GM19239 (cell line): Measurements from ENCODE around the gene ERN2.
"Not testable (repeated sequence)": the region's sequence is repeated elsewhere in the genome, so short reads cannot be mapped to it uniquely, and the experiment has no call there.

Experiments
- DNase-seq: peaks from one replicate; pipeline ENCODE4 v3.0.0; 2011; ENCODE audit warnings: low spot score; ENCODE audit not compliant: insufficient read length
- FAIRE-seq: peaks from 2 replicates; lab custom pipeline; 2011; peaks lifted over from hg19 to GRCh38; lab: Jason Lieb, UNC

ERN2 gene

DNA sequence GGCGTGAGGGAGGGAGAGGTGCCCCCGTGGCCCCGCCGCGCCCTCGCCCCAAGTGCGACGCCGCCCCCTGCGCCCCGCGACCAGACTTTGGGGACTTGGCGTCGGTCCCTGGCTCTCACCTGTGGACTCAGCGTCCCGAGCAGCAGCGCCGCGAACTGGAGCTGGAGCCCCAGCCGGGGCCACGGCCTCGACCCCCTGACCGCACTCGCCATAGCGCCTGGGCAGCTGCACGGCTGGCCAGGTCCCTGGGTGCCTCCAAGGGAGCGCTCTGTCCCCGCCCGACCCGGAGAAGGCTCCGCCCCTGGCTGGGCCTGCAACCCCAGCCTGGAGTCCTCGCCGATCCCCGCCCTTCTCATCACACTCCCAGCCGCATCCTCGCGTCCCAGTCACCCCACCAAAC lies at the start of gene ERN2:
Gene ERN2 (minus strand): TSS at position 247 of the 400 bp plus-strand sequence. CDS start 35 bp downstream, at position 212.
- FAIRE-seq, result no peak
- DNase-seq, result no peak

DNA sequence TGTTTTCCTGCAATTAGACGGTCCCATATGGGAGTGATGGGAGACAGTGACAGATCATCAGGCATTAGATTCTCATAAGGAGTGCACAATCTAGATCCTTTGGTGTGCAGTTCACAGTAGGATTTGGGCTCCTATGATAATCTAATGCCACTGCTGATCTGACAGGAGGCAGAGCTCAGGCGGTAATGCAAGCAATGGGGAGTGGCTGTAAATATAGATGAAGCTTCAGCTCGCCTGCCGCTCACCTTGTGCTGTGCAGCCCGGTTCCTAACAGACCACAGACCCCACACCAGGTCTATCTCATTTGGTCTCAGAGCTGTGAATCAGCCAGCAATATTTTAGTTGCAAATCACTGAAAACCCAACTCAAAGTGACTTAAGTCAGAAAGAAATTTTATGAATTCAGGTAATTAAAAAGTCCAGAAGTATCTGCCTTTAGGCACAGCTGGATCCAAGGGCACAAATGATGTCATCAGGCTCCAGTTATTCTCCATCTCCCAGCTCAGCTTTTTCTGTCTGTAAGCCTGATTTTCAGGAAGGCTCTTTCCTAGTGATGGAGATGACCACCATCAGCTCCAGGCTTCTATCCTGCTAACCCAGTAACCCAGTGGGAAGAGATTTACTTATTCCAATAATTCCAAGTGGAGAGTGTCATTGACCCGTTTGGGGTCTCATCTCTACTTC lies 45.1 kb upstream of the ERN2 start:
- FAIRE-seq, result no peak
- DNase-seq, result no peak

DNA sequence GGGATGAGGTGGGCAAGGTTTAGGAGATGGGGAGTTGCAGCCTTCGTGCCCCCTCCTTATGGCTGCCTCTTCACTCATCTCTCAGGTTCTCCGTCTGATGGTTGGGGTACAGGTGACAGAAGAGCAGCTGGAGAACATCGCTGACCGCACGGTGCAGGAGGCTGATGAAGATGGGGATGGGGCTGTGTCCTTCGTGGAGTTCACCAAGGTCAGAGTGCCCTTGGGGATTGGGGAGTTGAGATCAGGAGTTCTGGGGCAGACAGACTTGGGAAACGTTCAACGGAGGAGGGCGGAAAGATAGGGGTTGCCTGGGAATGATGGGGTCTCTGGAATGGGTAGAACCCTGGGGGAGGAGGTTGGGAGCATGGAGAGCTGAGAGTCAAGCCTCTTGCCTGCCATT lies 44.1 kb upstream of the ERN2 start:
- no peak for DNase-seq

DNA sequence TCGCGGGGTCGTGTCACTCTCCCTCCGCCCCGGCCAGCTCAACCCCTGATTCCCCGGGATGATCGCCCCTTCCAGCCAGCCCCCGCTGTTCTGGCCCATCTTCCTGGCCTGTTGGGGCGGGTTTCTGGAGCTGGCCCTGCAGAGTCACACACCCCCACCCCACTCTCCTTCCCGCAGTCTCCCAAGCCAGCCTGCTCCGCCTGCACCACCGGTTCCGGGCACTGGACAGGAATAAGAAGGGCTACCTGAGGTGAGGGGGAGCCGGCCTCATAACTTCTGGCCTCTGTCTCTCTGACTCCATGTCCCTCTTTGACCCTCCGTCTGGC lies 42.4 kb upstream of the ERN2 start:
- no peak for FAIRE-seq
- no peak for DNase-seq

More for the DNA sequence above, 44.1 kb upstream of the ERN2 start:
- FAIRE-seq, result no peak

DNA sequence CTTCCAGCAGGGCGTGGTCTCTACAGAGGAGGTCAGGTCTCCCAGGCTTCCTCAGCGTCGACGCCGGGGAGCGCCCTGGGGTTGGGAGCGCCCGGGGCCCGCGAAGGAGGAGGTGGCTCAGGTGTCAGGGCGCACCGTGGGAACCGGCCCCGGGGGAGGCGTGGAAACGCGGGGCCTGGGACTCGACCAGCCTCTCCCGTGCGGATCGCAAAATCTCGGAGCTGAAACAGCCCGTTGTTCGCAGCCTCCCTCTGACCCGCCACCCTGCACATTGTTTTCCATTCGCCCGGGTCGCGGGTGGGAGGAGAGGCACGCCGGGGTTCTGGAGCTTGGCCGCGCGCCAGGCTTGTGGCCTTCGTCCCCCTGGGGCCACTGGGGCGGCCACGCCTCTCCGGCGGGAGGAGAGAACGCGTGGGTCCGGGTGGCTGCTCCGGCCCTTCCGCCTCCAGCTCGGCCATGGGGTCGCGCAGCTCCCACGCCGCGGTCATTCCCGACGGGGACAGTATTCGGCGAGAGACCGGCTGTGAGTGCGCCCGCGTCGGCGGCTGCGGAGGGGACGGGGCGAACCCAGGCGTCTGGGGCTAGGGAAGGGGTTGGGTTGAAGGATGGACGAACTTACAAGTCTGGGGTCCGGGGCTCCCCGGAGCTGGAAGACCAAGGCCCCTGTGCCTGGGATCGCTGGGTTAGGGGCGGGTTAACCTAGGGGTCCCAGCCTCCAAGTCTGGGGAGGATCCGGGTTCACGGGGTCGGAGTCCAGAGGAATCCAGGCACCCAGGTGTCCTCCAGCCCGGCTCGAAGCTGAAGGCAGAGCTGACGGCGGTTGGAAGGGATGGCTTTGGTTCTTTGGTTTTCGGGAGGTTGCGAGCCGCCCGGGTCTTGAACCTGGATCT lies 41.8 kb upstream of the ERN2 start, which contains the start of gene CHP2:
Gene CHP2 (plus strand): TSS at position 433 of the 890 bp plus-strand sequence. CDS start 24 bp downstream, at position 457.
- FAIRE-seq (no peak), DNase-seq (no peak)

DNA sequence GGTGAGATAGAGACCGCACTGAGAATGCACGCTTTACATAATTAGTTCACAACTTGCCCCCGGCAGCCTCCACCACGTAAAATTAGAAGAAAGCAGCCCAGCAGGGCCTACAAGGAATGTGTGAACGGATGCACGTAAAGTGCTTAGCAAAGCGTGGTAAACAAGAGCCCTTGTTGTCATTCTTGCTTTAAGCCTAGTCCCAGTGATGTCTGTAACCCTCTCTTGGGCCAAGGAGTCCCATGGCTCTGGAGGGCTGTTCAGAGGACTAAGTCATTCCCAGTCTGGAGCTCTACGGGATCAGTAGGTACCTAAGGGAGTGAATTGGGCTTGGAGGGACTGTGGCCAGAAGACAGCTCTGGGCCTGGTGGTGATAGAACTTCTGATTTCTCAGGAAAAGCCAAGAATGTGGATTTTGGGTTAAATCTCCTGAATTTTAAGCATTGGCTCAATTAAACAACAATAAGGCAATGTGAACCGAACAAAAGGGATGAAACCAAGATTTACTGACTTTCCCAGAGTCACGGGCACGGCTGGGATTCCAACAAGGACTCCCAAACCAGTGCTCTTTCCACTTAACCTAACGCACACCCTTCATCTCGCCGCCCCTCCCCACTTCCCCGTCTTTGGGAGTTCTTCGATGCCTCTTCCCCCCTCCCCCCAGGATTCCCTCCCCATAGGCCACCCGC lies 41.0 kb upstream of the ERN2 start:
- FAIRE-seq, result no peak
- DNase-seq, result no peak

DNA sequence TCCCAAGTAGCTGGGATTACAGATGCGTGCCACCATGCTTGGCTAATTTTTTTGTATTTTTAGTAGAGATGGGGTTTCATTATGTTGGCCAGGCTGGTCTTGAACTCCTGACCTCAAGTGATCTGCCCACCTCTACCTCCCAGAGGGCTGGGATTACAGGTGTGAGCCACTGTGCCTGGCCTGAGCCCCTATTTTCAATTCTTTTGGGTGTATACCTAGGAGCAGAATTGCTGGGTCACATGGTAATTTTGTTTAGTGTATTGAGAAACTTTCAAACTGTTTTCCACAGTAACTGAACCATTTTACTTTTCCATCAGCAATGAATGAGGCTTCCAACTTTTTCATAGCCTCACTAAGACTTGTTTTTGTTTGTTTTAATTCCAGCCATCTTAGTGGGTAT lies 38.0 kb upstream of the ERN2 start:
- not testable (repeated sequence) for DNase-seq, FAIRE-seq

DNA sequence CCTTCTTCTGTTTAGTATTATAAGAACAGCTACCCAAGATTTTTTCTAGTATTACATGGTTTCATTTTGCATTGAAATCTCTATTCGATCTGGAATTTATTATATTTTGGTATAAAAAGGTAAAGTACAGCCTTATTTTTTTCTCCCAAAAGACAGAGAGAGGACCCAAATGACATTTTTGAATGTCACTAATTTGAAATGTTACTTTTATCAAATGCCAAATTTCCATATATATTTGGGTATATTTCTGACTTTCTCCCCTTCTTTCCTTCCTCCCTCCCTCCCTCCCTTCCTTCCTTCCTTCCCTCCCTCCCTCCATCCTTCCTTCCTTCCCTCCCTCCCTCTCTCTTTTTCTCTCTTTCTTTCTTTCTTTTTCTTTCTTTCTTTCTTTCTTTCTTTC lies 35.6 kb upstream of the ERN2 start:
- DNase-seq, result no peak

DNA sequence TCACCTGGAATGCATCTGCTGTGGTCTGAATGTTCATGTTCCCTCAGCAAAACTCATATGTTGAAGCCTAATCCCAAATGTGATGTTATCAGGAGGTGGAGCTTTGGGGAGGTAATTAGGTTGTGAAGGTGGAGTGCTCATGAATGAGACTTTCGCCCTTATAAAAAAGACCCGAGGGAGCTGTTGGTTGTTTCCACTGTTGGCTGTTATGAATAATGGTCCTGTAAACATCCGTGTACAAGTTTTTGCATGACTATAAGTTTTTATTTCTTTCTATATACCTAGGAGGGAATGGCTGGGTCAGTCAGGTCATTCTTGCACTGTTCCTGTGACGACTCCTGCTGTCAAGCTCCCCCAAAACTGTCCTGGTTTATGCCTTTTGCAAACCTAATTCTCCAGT lies 32.2 kb upstream of the ERN2 start:
- no peak for DNase-seq
- FAIRE-seq, result no peak

More for the DNA sequence above, 35.6 kb upstream of the ERN2 start:
- no peak for FAIRE-seq

DNA sequence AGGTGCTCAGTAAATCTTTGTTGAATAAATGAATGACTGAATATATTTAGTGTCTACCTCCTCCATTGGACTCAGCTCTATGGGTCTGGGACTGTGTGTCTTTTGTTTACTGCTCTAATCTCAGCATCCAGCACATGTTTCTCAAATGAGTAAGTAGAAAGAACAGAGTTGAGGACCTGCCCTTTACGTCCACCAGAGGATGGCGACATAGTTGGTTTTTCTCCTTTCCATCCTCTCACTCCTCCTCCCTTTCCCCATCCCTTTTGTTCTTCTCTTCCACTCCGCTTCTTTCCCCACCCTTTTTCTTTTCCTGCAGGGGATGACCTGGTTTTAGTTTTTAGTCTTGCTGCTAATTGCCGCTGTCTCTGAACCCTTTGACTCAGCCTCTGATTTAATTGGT lies 29.7 kb upstream of the ERN2 start:
- no peak for DNase-seq
- no peak for FAIRE-seq

DNA sequence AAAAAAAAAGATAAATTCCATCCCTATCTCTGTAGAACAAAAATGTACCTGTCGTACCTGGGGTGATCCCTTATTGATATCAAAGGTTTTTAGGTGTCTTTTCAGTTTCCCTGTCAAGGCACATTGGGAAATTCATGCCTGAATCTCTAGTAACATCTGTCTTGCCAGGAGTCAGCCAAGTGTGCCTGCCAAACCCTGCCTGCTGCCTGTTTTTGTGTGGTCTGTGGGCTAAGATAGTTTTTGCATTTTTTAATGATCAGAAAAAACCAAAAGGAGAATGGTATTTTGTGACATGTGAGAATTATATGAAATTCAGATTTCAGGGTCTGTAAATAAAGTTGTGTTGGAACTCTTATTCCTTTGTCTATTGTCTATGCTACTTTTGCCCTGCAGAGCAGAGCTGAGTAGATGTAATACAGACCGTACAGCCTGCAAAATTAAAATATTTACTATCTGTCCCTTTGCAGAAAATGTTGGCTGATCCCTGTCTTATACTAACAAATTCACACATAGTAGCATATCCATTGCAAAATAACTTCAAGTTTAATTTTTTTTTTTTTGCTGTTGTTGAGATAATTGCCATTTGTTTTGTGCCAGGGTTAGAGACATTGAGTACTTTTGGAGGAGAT lies 28.8 kb upstream of the ERN2 start:
- no peak for FAIRE-seq

DNA sequence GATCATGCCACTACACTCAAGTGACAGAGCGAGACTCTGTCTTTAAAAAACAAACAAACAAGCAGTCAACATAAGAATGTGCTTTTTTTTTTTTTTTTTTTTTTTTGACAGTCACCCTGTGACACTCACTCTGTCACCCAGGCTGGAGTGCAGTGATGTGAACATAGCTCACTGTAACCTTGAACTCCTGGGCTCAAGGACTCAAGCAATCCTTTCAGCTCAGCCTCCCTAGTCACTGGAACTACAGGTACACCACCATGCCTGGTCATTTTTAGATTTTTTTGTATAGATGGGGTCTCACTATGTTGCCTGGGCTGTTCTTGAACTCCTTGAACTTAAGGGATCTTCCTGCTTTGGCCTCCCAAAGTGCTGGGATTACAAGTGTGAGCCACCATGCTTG lies 26.5 kb upstream of the ERN2 start:
- no peak for FAIRE-seq

More for the DNA sequence above, 28.8 kb upstream of the ERN2 start:
- DNase-seq, result no peak

DNA sequence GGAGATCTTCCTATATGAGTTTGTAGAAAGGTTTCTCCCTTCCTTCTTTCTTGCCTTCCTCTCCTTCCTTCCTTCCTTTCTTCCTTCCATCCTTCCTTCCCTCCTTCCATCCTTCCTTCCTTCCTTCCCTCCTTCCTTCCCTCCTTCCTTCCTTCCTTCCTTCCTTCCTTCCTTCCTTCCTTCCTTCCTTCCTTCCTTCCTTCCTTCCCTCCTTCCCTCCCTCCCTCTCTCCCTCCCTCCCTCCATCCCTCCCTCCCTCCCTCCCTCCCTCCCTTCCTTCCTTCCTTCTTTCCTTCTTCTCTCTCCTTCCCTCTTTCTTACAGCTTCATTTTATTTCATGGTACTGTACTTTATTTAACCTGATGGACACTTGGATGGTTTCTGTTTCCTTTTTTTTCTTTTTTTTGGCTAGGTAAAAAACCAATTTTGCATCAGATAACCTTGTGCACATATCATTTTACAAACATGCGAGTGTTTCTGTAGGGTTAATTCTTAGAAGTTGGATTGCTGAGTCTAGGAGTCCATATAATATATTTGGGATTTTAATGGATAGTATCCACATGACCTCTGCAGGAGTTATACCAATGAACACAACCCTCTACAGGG lies 24.5 kb upstream of the ERN2 start:
- not testable (repeated sequence) for DNase-seq, FAIRE-seq

More for the DNA sequence above, 26.5 kb upstream of the ERN2 start:
- DNase-seq, result no peak

DNA sequence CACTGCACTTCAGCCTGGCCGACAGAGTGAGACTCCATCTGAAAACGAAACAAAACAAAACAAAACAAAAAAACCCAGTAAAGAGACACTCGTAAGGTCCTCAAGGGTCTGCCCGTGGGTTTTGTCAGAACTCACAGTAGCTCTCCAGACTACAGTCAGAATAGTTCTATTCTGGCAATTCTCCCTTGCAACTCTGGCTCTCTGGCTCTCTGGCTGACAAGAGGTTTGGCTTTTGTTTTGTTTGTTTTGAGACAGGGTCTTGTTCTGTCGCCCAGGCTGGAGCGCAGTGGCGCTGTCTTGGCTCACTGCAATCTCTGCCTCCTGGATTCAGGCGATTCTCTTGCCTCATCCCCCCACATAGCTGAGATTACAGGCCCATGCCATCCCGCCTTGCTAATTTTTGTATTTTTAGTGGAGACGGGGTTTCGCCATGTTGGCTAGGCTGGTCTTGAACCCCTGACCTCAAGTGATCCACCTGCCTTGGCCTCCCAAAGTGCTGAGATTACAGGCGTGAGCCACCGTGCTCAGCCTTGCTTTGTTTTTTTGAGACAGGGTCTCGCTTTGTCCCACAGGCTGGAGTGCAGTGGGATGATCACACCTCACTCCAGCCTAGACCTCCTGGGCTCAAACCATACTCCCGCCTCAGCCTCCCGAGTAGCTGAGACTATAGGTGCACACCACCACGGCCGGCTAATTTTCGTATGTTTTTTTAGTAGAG lies 21.3 kb upstream of the ERN2 start:
- DNase-seq (no peak), FAIRE-seq (no peak)

DNA sequence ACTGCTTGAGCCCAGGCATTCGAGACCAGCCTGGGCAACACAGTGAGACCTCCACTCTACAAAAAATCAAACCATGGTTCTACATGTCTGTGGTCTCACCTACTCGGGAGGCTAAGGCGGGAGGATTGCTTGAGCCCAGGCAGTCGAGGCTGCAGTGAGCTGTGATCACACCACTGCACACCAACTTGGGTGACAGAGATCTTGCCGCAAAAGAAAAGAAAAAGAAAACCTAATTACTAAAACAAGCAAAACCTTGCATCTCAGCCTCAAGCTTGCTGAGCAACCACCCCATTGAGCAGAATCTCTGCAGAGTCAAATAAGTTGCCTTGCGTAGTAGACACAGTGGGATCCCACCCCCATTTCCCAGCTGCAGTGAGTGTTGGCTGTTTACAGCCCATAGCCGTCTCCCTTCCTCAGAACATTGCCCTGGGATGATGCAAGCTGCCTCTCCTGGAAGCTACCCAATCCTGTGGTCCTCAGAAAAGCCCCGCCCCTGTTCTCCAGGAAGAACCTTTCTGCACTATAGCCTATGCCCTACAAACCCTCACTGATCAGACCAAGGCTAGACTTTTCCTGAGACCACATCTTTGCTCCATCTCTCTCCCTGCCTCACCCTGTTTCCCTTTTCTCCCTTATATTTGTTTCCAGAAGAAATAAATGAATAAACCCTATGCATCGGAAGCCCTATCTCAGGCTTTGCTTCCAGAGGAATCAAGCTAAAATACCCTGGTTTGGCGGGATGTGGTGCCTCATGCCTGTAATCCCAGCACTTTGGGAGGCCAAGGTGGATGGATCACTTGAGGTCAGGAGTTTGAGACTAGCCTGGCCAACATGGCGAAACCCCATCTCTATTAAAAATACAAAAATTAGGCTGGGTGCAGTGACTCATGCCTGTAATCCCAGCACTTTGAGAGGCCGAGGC lies 16.7 kb upstream of the ERN2 start:
- FAIRE-seq (no peak), DNase-seq (no peak)

DNA sequence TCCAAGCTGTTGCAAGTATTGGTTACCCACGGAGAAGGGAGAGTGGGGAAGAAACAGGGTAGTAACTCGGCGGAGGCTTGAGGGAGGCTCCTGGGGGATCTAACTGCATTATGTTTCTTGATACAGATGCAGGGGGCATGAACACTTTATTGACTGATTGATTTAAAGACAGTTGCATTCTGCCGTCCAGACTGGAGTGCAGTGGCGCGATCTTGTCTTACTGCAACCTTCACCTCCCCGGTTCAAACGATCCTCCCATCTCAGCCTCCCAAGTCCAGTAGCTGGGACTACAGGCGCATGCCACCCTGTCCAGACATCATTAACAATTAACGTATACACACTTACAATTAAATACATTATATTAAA lies 15.1 kb upstream of the ERN2 start:
- no peak for FAIRE-seq

DNA sequence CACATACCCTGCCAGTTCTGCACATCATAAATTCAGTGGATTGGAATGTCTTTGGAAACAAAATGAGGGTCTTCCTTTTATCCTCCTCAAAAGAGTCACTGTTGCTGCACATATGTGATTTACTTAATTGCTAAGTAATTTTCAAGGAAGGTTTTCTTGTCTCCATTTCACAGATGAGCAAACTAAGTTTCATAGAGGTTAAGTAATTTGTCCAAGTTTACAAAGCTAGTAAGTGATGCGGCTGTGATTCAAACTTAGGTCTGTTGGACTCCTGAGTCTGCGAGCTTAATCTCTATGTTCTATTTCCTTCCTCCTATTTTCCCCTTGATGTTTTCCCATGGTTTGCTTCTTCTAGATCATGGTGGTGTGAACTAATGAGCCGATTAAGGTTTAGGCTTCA lies 13.7 kb upstream of the ERN2 start:
- no peak for FAIRE-seq

More for the DNA sequence above, 15.1 kb upstream of the ERN2 start:
- DNase-seq, result no peak

DNA sequence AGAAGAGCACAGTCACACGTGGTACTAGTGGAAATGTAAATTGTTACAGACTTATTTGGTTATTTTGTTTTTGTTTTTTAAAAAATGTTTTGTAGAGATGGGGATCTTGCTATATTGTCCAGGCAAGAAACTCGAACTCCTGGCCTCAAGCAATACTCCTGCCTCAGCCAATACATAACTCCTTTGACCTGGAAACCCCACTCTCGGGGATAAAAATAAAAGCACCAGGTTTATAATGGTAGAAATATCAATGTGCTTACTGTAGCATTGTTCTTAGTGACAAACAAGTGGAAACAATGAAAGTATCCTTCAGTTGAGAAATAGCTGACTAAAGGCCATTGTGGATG lies 11.7 kb upstream of the ERN2 start:
- no peak for DNase-seq
- FAIRE-seq, result no peak

More for the DNA sequence above, 13.7 kb upstream of the ERN2 start:
- no peak for DNase-seq
